ENCODE data around the gene DNASE1L3. TPM values are rescaled to one million over a fixed set of nuclear protein-coding genes. Genes with fewer than 3 reads are reported as not detected.

Gene DNASE1L3
- total RNA-seq, 1 donor from 2014 or later = 5.1 TPM

- no peak for DNase-seq (ENCODE audit: low spot score)
These were observed 30.5 kb downstream of the DNASE1L3 start for GRCh38 chr3:58180099-58180880.

- no peak for DNase-seq (ENCODE audit: low spot score)
These were observed 31.3 kb downstream of the DNASE1L3 start for GRCh38 chr3:58179235-58180098.

- DNase-seq (ENCODE audit: low spot score) = no peak
These were observed 32.1 kb downstream of the DNASE1L3 start for GRCh38 chr3:58178528-58179234.

GRCh38 chr3:58177747-58178527 lies 32.8 kb downstream of the DNASE1L3 start:
- peak; percentile 97 for DNase-seq (ENCODE audit: low spot score)

GRCh38 chr3:58176827-58177489 lies 33.8 kb downstream of the DNASE1L3 start:
- no peak for DNase-seq (ENCODE audit: low spot score)

- DNase-seq (ENCODE audit: low spot score) = no peak
These were observed 34.6 kb downstream of the DNASE1L3 start for GRCh38 chr3:58176185-58176530.

DNA sequence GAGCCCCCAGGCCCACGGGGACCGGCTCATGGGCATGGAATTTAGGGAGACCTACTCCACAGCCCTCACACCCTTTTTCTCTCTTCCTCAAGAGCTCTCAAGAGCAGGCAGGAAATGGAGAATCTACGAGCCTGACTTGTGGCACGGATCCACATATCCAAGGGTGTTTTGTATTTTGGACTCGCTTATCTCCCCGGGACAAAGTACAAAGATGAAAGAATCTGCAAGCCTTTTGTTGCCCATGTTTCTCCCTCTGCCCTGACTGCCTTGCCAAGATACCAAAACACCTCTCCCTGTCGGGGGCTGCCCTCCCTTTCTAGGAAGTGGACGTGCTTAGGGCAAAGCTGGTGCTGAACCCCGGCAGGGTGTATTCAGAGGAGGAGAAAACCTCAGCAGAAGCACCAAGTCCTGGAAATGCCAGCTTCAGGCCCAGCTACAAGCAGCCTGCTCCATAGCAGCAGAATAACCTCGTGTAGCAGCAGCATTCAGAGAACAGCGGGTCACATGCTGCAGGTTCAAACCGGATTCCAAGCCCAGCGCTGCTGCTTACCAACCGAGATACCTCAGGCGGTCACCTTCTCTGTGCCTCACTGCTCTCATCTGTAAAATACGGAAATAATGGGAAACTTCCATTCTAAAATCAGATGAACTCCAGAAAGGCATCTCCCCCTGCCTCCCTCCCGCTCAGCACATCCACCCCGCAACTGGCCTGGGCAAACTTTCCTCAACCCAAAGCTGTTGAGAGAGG lies 35.2 kb downstream of the DNASE1L3 start:
- no peak for DNase-seq (ENCODE audit: low spot score)

DNA sequence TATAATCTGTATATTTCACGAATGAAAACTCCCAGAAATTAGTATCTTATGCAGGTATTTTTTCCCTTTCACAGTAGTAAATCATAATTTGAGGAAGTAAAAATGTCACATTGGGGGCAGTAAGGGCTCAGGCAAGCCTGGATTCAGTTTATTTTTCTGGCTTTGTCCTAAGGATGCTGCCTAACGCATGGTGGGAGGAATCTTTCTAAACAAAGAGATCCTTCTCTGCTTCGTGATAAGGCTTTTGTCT lies 35.7 kb downstream of the DNASE1L3 start:
- DNase-seq (ENCODE audit: low spot score) = no peak

DNA sequence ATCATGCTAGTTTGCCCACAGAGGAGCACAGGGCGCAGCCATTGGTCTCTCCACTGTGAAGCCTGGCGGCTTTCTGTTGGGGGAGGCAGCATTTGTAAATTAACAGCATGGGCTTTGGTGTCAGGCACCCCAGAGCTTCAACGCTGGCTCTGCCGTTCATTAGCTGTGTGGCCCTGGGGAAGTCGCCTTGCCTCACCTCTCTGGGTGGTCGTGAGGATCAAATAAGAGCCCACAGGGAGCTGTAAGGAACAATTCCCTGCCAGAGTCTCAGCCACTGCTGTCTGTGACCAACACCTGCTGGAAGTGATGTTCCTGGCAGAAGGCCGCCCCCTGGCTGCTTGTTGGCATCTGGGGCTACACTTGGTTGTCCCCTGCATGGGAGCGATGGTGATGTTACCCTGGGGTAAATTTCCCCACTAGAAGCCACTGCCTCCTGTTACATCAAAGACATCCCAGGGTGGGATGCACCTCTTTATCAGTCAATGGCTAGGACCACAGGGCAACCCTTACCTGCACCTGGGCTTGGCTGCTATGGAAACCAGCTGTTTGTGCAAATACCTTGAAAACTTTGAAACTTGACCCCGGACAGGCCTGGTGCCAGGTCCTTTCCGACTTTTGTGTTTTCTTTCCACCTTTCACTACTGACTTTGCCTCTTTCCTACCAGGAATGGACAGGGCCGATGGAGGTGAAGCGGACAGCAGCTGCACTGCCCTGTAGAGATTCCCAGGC lies 36.9 kb downstream of the DNASE1L3 start:
- DNase-seq (ENCODE audit: low spot score) = no peak

- DNase-seq (ENCODE audit: low spot score) = no peak
These were observed 37.6 kb downstream of the DNASE1L3 start for GRCh38 chr3:58173029-58173668.

GRCh38 chr3:58171126-58171525 lies 39.6 kb downstream of the DNASE1L3 start:
- DNase-seq (ENCODE audit: low spot score) = no peak

DNA sequence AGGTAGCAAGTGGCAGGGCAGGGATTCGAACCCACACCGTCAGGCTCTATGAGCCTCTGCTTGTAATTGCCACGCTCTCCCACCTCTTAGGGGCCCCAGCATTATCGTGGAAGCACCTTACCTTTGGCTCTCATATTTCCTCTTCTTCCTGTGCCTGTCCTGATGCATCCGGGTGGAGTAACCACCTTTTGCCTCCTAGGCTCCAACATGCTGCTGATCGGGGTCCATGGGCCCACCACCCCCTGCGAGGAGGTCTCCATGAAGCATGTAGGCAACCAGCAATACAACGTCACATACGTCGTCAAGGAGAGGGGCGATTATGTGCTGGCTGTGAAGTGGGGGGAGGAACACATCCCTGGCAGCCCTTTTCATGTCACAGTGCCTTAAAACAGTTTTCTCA lies 40.4 kb downstream of the DNASE1L3 start:
- DNase-seq (ENCODE audit: low spot score) = no peak

- DNase-seq (ENCODE audit: low spot score) = no peak
These were observed 41.4 kb downstream of the DNASE1L3 start for GRCh38 chr3:58169371-58169770.

- DNase-seq (ENCODE audit: low spot score) = no peak
These were observed 42.3 kb downstream of the DNASE1L3 start for GRCh38 chr3:58168498-58168897.

- DNase-seq (ENCODE audit: low spot score) = no peak
These were observed 43.1 kb downstream of the DNASE1L3 start for GRCh38 chr3:58167431-58168351.

DNA sequence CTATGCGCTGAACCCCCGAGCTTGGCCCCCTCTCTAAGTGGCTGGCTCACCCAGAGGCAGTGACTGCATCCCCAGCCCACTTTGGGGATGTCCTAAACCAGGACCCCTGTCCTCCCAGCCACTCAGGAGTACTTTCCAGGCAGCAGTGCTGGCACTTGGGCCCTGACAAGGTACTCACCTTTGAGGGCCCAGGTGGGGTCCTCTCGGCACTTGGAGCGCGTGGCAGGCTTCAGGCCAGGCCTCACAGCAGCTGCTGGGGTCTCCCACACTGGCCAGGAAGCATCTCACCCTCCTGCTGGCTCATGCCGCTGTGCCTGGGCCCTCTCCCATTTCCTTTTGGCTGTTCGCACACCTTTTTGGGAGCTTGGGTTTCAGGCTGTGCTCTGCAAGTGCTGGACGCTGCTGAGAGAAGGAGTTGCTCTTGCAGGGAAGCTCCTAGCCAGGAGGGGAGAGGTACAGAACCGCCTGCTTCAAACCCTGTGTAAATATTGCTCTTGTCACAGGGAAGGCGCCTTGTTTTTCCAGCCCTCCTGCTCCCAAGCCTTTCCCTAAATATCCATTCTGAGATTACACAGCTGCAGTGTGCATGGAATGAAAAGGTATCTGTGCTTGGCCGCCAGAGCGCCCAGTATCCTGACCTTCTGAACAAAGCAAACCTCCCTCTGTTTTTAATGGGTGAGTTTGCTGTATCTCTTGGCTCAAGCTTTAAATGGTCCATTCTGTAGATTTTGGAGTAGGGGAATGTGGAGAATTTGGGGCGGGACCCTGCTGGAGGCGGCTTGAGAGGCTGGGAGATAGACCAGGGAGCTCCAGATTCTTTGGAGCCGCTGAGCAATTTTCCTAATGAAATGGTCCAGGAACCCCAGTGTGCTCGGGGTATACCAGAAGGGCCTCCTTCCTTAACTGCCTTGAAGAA lies 45.6 kb downstream of the DNASE1L3 start:
- DNase-seq (ENCODE audit: low spot score) = no peak

Data from mesenteric fat pad (tissue), 1 donor.